Bronchial epithelial cell (primary cell): ENCODE data around the gene ECE1. TPM values are rescaled to one million over a fixed set of nuclear protein-coding genes. Genes with fewer than 3 reads are reported as not detected.
"Not testable (repeated sequence)": the region's sequence is repeated elsewhere in the genome, so short reads cannot be mapped to it uniquely, and the experiment has no call there.

Source experiments
- DNase-seq: peaks from one replicate; pipeline ENCODE4 v3.0.0-alpha.2; 2010; ENCODE audit warnings: low read depth
- FAIRE-seq: peaks from 2 replicates; lab custom pipeline; 2011; peaks lifted over from hg19 to GRCh38; lab: Jason Lieb, UNC
- H3K27me3 ChIP-seq: 2 replicates; pipeline ENCODE4 v1.5.1; 2011; ENCODE audit warnings: low read length; ENCODE audit not compliant: control insufficient read depth, insufficient read depth
- H3K36me3 ChIP-seq: 2 replicates; pipeline ENCODE4 v1.5.1; 2011; ENCODE audit warnings: low read length; ENCODE audit not compliant: control insufficient read depth, insufficient read depth
- H3K4me3 ChIP-seq: 2 replicates; pipeline ENCODE4 v1.5.1; 2011; ENCODE audit warnings: mild to moderate bottlenecking, low read depth, low read length, control low read depth
- CTCF ChIP-seq: IDR thresholded peaks from 2 replicates; pipeline ENCODE4 v1.5.1; 2011; ENCODE audit warnings: mild to moderate bottlenecking, moderate library complexity, low read length, control low read depth, inconsistent platforms; ENCODE audit not compliant: insufficient read depth, severe bottlenecking
- total RNA-seq: library from RNA; depleted of rRNA; stranded (reverse); fragments of >200 nt; gene quantifications from 2 replicates; pipeline ENCODE4 v1.2.1, GENCODE V29; 2014

The ECE1 gene
- total RNA-seq, 1 donor from 2014 or later, result 44.2 TPM

GRCh38 chr1:21188235-21188634 lies 102.0 kb downstream of the ECE1 start:
- FAIRE-seq (no peak), DNase-seq (no peak)
- Histone ChIP-seq H3K4me3 (no peak overlapping the region), H3K36me3 (no peaks in the 10 kb centered on the region), H3K27me3 (peaks cover 4% of the 10 kb centered on the region)
- no peak for TF ChIP-seq CTCF

- no peak for DNase-seq
- TF ChIP-seq CTCF, result no peak
- H3K36me3 ChIP-seq, result no peaks in the 10 kb centered on the region
- FAIRE-seq, result no peak
- no peak overlapping the region for H3K4me3 ChIP-seq
- peaks cover 2% of the 10 kb centered on the region for H3K27me3 ChIP-seq
Observed at GRCh38 chr1:21185221-21185731, 105.0 kb downstream of the ECE1 start.

GRCh38 chr1:21184276-21184675 lies 106.0 kb downstream of the ECE1 start:
- Histone ChIP-seq H3K4me3 (no peak overlapping the region), H3K36me3 (no peaks in the 10 kb centered on the region), H3K27me3 (peaks cover 2% of the 10 kb centered on the region)
- no peak for TF ChIP-seq CTCF
- FAIRE-seq, result no peak
- no peak for DNase-seq

DNA sequence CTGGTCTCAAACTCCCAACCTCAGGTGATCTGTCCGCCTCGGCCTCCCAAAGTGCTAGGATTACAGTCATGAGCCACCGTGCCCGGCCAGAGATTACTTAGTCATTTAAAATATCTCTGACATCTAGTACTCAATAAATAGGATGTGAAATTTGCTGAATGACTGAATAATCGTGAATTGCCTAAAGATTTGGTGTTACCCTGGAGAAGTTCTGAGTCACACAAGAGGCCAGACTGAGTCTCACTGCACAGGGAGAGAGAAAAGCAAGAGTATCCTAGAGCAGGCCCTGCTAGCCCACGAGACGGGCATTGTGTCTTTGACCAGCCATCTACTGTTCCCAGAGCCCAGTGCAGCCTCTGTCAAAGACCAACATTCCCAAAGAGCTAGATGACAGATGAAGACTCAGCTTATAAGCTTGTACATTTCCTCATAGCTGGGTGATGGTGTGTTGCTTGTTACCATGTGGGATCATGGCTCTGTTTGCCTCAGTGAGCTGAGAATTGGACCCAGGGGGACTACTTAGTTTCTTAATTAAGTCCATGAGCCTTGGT lies 108.0 kb downstream of the ECE1 start:
- H3K36me3 ChIP-seq, result no peaks in the 10 kb centered on the region
- H3K27me3 ChIP-seq, result no peaks in the 10 kb centered on the region
- FAIRE-seq (no peak), DNase-seq (no peak)
- TF ChIP-seq CTCF, result no peak
- H3K4me3 ChIP-seq, result no peak overlapping the region

DNA sequence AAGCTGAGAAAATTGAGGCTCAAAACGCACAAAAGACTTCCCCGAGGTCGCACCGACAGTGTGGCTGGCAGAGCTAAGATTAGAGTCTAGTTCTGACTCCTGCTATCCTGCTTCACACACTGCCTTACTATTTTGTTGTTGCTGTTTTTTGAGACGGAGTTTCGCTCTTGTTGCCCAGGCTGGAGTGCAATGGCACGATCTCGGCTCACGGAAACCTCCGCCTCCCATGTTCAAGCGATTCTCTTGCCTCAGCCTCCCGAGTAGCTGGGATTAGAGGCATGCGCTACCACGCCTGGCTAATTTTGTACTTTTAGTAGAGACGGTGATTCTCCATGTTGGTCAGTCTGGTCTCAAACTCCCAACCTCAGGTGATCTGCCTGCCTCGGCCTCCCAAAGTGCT lies 112.0 kb downstream of the ECE1 start:
- not testable (repeated sequence) for H3K27me3 ChIP-seq, H3K36me3 ChIP-seq, H3K4me3 ChIP-seq, FAIRE-seq, DNase-seq

GRCh38 chr1:21176586-21177555 lies 113.4 kb downstream of the ECE1 start, which contains the start of gene EIF4G3:
Gene EIF4G3 (minus strand): TSS chr1:21176897. CDS start chr1:21002742, 174,155 bp downstream.
- TF ChIP-seq CTCF, result no peak
- peak within 1 kb of the TSS; percentile 69 for H3K4me3 ChIP-seq
- FAIRE-seq (no peak), DNase-seq (peak; percentile 89)
- H3K36me3 ChIP-seq, result peaks cover 2% of the 10 kb centered on the region
- no peaks in the 10 kb centered on the region for H3K27me3 ChIP-seq
